ENCODE results near the gene XKR3. TPM values are rescaled to one million over a fixed set of nuclear protein-coding genes. Genes with fewer than 3 reads are reported as not detected.
"Not testable (repeated sequence)": the region's sequence is repeated elsewhere in the genome, so short reads cannot be mapped to it uniquely, and the experiment has no call there.

Gene XKR3
- polyA plus RNA-seq, 1 donor from 2014 or later, result not detected

DNA sequence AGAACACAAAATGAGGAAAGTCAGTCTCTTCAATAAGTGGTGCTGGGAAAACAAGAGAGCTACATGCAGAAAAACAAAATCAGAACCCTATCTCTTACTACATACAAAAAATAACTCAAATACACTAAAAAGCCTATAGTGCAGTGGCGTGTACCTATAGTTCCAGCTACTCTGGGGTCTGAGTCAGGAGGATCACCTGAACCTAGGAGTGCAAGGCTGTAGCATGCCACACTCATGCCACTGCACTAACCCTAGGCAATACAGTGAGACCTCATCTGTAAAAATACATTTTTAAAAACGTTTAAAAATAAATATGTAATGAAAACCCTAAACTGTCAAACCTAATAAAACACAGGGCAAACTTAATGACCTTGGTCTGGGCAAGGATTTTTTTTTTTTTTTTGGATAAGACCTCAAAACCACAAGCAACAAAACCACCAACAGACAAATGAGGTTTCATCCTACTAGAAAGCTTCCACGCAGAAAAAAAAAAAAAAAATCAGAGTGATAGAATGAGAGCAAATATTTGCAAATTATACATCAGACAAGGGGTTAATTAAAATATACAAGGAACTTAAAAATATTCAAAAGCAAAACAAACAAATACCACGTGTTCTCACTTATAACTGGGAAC lies 35.2 kb downstream of the XKR3 start:
- H3K9me3 Mint-ChIP-seq, result peaks cover 0 to 3% (median 0%) of the 10 kb centered on the region in 3 donors
- H3K4me1 Mint-ChIP-seq, result no peaks in the 10 kb centered on the region
- H3K27ac Mint-ChIP-seq, result no peak overlapping the region
- no peaks in the 10 kb centered on the region for H3K36me3 Mint-ChIP-seq
- no peak overlapping the region for H3K4me3 Mint-ChIP-seq
- no peaks in the 10 kb centered on the region for H3K27me3 Mint-ChIP-seq

DNA sequence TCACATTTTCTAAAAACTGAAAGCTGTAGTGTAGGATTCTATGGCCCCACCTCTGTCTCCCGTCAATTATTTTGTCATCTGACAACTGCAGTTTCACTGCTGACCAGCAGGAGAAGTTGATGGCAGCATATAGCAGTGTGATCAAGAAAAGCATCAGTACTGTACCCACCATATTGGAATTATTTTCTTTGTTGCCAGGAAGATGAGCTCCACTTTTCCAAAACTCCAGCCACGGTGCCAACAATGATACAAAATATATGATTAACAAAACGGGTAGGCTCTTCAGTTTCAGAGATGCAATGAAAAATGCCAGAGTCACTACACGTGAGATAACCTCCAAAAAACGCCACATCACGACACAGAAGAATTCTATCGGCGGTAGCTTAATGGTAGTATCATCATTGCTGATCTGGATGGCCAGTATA lies 41.3 kb downstream of the XKR3 start:
- peaks cover 0 to 1% (median 0%) of the 10 kb centered on the region in 3 donors for H3K4me1 Mint-ChIP-seq
- no peaks in the 10 kb centered on the region for H3K27me3 Mint-ChIP-seq
- H3K27ac Mint-ChIP-seq, result no peak overlapping the region
- no peaks in the 10 kb centered on the region for H3K9me3 Mint-ChIP-seq
- H3K36me3 Mint-ChIP-seq, result peaks cover 2% of the 10 kb centered on the region
- no peak overlapping the region for H3K4me3 Mint-ChIP-seq

DNA sequence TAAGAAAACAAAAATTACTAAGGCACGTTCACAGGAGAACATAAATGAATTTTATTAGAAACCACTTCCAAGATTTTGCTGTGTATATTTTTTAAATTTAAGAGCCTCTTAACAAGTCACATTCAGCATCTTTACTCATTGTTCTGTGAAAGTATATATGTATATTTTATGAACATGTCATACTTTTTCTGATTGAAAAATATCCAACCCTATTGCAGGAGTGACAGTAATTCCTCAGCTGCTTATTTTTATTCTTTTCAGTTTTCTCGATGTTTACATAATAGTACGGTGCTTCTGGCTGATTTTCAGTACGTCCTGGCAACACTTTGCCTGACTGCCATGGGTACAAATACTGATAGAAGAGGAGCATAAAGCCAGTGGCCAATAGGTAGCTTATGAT lies 41.8 kb downstream of the XKR3 start:
- H3K36me3 Mint-ChIP-seq, result peaks cover 2% of the 10 kb centered on the region
- no peak overlapping the region for H3K4me3 Mint-ChIP-seq
- peaks cover 3% of the 10 kb centered on the region for H3K27me3 Mint-ChIP-seq
- no peaks in the 10 kb centered on the region for H3K9me3 Mint-ChIP-seq
- no peak overlapping the region for H3K27ac Mint-ChIP-seq
- H3K4me1 Mint-ChIP-seq, result peaks cover 0 to 4% (median 0%) of the 10 kb centered on the region in 3 donors

DNA sequence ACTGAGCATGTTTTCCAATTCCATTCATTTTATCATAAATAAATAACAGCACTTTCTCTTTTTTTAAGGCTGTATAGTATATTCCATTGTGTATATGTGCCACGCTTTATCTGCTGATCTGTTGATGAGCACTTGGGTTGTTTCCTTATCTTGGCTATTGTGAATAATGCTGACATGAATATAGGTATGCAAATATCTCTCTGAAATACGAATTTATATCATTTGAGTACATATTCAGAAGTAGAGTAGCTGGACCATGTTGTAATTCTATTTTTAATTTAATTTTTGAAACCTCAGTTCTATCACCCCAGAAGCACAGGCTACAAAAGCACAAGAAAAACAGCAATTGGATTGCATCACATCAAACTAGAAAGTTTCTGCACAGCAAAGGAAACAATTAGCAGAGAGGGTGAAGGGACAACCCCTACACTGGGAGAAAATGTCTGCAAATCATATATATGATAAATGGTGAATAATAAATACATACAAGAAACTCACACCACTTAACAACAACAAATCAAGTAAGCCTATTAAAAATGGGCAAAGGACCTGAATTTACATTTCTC lies 43.4 kb downstream of the XKR3 start:
- H3K4me1 Mint-ChIP-seq, result peaks cover 0 to 5% (median 0%) of the 10 kb centered on the region in 3 donors
- no peaks in the 10 kb centered on the region for H3K9me3 Mint-ChIP-seq
- H3K27ac Mint-ChIP-seq, result no peak overlapping the region
- peaks cover 6% of the 10 kb centered on the region for H3K36me3 Mint-ChIP-seq
- H3K27me3 Mint-ChIP-seq, result peaks cover 4% of the 10 kb centered on the region
- H3K4me3 Mint-ChIP-seq, result no peak overlapping the region

DNA sequence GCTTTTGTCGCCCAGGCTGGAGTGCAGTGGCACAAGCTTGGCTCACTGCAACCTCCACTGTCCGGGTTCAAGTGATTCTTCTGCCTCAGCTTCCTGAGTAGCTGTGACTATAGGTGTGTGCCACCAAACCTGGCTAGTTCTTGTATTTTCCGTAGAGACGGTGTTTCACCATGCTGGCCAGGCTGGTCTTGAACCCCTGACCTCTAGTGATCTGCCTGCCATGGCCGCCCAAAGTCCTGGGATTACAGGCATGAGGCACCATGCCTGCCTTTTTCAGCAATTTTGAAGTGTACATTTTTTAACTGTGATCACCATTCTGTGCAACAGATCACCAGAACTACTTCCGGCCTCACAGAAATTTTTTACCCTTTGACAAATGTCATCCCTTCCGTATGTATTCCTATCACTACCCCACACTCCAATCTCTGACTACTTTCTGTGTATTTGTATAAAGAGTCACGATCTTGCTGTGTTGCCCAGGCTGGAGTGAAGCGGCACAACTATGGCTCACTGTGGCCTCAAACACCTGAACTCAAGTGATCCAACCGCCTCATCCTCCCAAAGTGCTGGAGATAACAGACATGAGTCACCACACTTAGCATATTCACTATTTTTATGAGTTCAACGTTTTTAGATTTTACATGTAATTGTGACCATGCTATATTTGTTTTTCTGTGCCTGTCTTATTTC lies 44.0 kb downstream of the XKR3 start:
- peaks cover 0 to 5% (median 0%) of the 10 kb centered on the region in 3 donors for H3K4me1 Mint-ChIP-seq
- peaks cover 6% of the 10 kb centered on the region for H3K36me3 Mint-ChIP-seq
- no peak overlapping the region for H3K27ac Mint-ChIP-seq
- no peak overlapping the region for H3K4me3 Mint-ChIP-seq
- no peaks in the 10 kb centered on the region for H3K9me3 Mint-ChIP-seq
- H3K27me3 Mint-ChIP-seq, result peaks cover 4% of the 10 kb centered on the region

DNA sequence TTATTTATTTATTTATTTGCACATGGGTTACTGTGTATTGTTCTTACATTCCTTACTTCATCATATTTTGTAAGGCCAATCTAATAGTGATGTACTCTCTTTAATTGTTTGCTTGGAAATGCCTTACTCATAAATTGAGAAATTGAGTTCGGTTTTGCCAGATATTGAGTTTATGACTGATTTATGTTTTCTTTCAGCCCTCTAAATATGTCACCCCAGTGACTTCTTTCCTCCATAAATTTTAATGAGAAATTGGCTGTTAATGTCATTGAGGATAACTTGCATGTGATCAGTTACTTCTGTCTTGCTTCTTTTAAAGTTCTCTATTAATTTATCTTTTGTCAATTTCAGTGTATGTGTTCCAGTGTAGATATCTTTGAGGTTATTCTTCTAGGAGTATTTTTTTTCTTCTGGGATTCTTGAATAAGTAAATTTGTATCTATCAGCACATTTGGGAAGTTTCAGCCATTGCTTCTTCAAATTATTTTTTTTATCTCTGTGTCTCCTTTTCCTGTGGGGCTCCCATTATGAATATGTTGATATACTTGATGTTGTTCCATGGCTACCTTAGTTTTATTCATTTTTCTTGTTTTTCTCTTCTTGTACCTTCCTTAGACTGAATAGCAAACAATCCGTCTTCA lies 47.8 kb downstream of the XKR3 start:
- Mint-ChIP-seq H3K4me3 (no peak overlapping the region), H3K9me3 (peaks cover 0 to 1% (median under 1%) of the 10 kb centered on the region in 3 donors), H3K27me3 (peaks cover 4% of the 10 kb centered on the region), H3K36me3 (peaks cover 6% of the 10 kb centered on the region), H3K4me1 (peaks cover 0 to 4% (median 0%) of the 10 kb centered on the region in 3 donors), H3K27ac (no peak overlapping the region)

DNA sequence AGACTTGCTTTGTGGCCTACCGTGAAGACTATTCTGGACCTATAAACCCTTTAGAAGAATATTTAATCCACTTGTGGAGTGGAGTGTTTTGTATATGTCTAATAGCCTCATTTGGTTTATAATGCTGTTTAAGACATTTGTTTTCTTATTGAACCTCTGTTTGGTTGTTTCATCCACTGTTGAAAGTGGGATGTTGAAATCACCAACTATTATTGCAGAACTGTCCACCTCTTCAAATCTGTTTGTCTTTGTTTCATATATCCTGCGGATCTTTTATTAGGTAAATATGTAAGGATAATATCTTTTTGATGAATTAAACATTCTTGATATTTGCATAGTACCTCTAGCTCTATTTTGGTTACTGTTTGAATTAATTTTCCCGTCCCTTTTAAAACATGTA lies 49.1 kb downstream of the XKR3 start:
- Mint-ChIP-seq H3K4me1 (peaks cover 0 to 4% (median 0%) of the 10 kb centered on the region in 3 donors), H3K36me3 (peaks cover 5% of the 10 kb centered on the region), H3K4me3 (no peak overlapping the region), H3K9me3 (peaks cover 1 to 4% (median 1%) of the 10 kb centered on the region in 3 donors), H3K27ac (no peak overlapping the region), H3K27me3 (peaks cover 4% of the 10 kb centered on the region)

DNA sequence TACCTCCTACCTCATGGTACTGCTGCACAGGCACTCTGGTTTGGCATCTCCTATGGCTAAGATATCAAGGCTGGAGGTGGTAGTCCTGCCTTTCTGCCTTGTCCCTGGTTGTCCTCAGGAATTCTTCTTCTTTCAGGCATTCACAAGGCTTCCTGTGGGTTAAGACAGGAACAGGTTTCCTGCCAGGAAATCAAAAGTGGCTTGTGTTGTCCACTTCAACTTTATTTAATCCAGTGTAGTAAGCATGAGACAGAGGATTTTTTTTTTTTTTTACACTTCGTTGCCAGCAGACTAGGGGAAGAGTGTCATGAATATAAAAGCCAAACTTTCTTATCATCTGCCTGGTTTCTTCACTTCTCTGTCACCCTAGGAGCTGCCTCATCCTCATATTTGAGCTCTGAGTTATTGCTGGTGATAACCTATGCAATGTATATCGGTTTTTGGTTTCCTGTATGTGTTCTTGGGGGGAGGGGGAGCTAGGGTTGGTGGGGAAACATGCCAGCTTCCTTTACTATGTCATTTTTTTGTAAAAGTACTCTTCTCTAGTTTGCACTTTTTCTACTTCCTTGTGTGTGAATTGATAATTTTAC lies 50.2 kb downstream of the XKR3 start:
- no peak overlapping the region for H3K27ac Mint-ChIP-seq

DNA sequence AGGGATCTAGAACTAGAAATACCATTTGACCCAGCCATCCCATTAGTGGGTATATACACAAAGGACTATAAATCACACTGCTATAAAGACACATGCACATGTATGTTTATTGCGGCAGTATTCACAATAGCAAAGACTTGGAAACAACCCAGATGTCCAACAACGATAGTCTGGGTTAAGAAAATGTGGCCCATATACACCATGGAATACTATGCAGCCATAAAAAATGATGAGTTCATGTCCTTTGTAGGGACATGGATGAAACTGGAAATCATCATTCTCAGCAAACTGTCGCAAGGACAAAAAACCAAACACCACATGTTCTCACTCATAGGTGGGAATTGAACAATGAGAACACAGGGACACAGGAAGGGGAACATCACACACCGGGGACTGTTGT lies 53.6 kb downstream of the XKR3 start:
- not testable (repeated sequence) for H3K4me1 Mint-ChIP-seq, H3K27ac Mint-ChIP-seq, H3K4me3 Mint-ChIP-seq, H3K36me3 Mint-ChIP-seq, H3K27me3 Mint-ChIP-seq
- H3K9me3 Mint-ChIP-seq, result peaks cover 1 to 11% (median 4%) of the 10 kb centered on the region in 3 donors

More for the DNA sequence above, 50.2 kb downstream of the XKR3 start:
- H3K36me3 Mint-ChIP-seq, result peaks cover 5% of the 10 kb centered on the region
- H3K9me3 Mint-ChIP-seq, result peaks cover 1 to 4% (median 1%) of the 10 kb centered on the region in 3 donors
- H3K4me1 Mint-ChIP-seq, result peaks cover 0 to 4% (median 0%) of the 10 kb centered on the region in 3 donors
- H3K4me3 Mint-ChIP-seq, result no peak overlapping the region
- peaks cover 4% of the 10 kb centered on the region for H3K27me3 Mint-ChIP-seq

DNA sequence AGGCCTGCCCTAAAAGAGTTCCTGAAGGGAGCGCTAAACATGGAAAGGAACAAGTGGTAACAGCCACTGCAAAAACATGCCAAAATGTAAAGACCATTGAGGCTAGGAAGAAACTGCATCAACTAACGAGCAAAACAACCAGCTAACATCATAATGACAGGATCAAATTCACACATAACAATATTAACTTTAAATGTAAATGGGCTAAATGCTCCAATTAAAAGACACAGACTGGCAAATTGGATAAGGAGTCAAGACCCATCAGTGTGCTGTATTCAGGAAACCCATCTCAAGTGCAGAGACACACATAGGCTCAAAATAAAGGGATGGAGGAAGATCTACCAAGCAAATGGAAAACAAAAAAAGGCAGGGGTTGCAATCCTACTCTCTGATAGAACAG lies 57.3 kb downstream of the XKR3 start:
- H3K9me3 Mint-ChIP-seq, result peaks cover 4 to 14% (median 6%) of the 10 kb centered on the region in 3 donors
- not testable (repeated sequence) for H3K27ac Mint-ChIP-seq, H3K4me1 Mint-ChIP-seq, H3K36me3 Mint-ChIP-seq, H3K27me3 Mint-ChIP-seq, H3K4me3 Mint-ChIP-seq

DNA sequence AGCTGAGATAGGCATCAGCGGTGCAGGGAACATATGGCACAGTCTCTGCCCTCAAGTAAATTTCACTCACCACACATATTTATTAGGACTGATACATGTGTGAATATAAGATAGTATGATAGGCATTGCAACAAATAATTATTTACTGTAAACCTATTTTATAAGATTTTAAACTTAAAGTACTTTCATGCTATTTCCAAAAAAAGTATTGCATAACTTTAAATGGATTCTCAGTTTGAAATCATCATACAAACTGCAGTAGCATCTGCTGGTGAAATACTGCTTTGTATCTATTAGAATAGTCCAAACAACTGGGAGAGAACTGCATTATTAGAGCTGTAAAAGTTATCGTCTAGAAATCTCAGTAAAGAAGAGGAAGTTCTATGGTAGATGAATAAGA lies 63.0 kb downstream of the XKR3 start:
- H3K4me3 Mint-ChIP-seq, H3K27me3 Mint-ChIP-seq, H3K27ac Mint-ChIP-seq, H3K36me3 Mint-ChIP-seq, H3K4me1 Mint-ChIP-seq, H3K9me3 Mint-ChIP-seq: not testable (repeated sequence)

DNA sequence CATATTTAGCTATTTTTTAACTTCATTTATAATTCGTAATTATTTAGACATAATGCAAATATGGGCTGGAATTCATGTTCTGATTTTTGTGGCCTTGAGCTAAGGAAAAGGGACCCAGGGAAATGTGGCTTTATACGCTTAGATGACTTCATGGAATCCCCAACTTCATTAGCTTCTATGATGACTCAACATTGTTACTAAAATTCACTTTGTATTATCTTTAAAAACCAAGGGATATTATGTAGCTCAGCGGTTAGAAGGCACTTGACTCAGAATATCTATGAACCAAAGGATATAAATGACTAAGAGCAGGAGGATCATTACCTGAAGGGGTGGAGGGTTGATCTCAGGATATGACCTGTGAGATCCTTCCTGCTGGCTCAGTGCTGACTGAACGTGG lies 64.8 kb downstream of the XKR3 start:
- H3K36me3 Mint-ChIP-seq, H3K4me1 Mint-ChIP-seq, H3K4me3 Mint-ChIP-seq, H3K27me3 Mint-ChIP-seq, H3K27ac Mint-ChIP-seq, H3K9me3 Mint-ChIP-seq: not testable (repeated sequence)

DNA sequence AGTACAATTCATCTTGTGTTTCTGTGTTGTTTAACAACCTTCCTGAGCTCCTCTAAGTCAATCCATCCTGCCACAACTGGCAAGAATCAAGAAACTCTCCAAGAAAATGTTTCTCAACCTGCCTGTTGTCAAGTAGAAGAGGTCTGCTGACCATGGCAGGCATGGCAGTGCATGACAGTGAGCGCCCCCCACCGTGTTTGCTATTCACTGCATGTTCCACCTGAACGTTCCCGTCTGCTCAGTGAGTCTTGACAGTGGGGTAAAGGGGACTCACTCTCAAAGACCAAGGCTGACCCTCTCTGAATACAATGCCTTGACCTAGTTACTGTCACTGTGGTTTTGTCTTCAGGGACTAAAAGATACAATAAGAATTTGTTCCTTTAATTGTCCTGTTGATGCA lies 75.9 kb downstream of the XKR3 start:
- not testable (repeated sequence) for H3K36me3 Mint-ChIP-seq, H3K4me1 Mint-ChIP-seq, H3K4me3 Mint-ChIP-seq, H3K27ac Mint-ChIP-seq, H3K27me3 Mint-ChIP-seq
- peaks cover 4 to 11% (median 5%) of the 10 kb centered on the region in 3 donors for H3K9me3 Mint-ChIP-seq

DNA sequence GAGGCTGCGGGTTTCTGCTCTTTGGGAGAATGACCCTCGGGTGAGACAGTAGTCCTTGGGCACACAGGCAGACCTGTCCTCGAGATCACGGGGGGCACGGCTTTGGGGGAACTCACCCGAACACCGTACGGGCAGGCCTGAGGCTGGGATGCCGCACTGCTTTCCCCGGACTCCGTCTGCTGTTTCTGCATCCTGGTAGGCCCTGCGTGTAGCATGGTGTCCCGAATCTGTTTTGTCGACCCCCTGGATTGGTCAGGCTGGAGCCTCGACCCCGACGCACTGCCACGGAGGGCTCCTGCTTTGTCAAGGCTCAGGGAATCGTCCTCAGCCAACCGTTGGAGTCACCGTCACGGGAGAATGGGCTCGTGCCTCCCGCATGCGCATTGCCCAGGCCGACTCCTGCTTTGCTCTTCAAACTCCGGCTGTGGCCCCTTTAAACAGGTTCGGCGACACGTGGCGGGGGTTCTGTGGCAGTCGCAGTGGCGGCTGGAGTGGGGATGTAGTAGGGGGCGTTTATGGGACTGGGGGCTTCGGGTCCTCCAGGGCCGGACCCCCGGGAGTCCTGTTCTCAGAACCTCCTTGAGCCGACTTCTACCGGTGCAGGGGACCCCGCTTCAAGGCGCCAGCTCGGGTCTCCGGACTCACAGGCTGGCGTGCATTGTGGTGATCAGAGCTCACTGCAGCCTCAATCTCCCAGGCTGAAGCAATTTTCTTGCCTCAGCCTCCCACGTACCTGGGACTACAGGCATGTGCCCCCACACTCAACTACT lies 76.9 kb downstream of the XKR3 start:
- H3K27me3 Mint-ChIP-seq, H3K9me3 Mint-ChIP-seq, H3K4me1 Mint-ChIP-seq, H3K4me3 Mint-ChIP-seq, H3K36me3 Mint-ChIP-seq: not testable (repeated sequence)
- H3K27ac Mint-ChIP-seq, result peak overlapping the region in 1 of 3 donors; percentile 29

Data from IgD-negative memory B cell (primary cell).